ENCODE results near the gene GRID2IP. TPM values are rescaled to one million over a fixed set of nuclear protein-coding genes. Genes with fewer than 3 reads are reported as not detected.

Gene GRID2IP
- total RNA-seq, 2 experiments from 2014 or later, result 0.40 to 0.50 TPM

- ChIA-PET CTCF (interaction anchor here (1.9 kb wide), 1 partner anchor 9 kb away, joined by 4 read pairs; no protein-coding TSS in a partner anchor), POLR2A (no interaction called here)
These were observed 16.6 kb upstream of the GRID2IP start for GRCh38 chr7:6567886-6568285.

DNA sequence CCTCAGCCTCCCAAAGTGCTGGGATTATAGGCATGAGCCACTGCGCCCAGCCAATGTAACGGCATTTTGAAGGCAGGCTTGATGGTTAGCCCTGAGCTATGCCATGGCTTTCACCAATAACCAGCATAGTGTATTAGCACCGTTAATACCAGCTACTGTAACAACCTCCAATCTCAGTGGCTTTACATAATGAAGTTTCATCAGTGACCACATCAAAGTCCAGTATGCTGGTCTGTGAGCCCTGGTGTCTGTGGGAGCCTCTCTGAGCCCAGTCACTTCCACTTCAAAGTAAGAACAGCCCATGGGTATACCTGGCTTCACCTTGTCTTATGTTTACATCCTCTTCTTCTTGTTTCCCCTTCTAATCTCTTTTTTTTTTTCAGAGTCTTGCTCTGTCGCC is 14.4 kb upstream of the GRID2IP start:
- ChIA-PET POLR2A (no interaction called here), CTCF (no interaction called here)

DNA sequence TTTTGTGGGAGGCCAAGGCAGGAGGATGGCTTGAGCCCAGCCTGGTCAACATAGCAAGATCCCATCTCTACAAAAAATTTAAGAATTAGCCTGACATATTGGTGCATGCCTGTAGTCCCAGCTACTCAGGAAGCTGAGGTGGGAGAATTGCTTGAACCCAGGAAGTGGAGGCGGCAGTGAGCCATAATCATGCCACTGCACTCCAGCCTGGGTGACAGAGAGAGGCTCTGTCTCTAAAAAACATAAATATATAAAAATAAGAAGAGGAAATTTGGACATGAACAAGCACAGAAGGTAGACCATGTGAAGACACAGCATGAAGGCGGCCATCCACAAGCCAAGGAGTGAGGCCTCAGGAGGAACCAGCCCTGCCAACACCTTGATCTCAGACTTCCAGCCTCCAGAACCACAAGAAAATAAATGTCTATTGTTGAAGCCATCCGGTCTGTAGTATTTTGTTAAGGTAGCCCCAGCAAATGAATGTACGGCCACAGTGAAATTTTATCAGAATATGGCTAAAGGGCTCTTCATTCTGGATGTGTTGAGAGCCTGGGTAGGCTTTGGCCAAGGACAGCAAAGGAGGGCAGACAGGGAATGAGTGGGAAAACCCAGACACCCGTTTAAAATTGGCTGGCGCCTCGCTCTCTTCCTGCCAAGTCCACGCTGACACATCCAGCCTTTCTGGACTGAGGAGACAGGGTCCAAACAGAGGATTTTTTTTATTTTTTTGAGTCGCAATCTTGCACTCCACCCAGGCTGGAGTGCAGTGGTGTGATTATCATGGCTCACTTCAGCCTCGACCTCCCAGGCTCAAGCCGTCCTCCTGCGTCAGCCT is 12.9 kb upstream of the GRID2IP start:
- POLR2A ChIA-PET, result no interaction called here
- CTCF ChIA-PET, result interaction anchor here (2.0 kb wide), 1 partner anchor 11 kb away, joined by 4 read pairs; no protein-coding TSS in a partner anchor

DNA sequence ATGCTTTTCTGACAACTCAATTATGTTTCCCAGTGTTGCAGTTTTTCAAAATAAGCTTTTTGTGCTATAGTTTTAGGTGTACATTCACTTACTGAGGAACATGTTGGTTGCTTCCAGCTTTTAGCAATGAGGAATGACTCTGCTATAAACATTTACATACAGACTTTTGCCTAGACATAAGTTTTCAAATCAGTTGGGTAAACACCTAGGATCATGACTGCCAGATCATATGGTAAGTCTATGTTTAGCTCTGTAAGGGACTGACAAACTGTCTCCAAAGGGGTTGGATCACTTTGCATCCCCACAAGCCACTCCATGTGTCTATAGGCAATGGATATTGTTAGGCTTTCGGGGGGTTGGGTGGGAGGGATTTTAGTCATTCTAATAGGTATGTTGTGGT is 10.8 kb upstream of the GRID2IP start:
- ChIA-PET CTCF (interaction anchor here (0.5 kb wide), 1 partner anchor 45 kb away, joined by 3 read pairs; no protein-coding TSS in a partner anchor), POLR2A (no interaction called here)

GRCh38 chr7:6559896-6560295 is 8.6 kb upstream of the GRID2IP start:
- POLR2A ChIA-PET, result no interaction called here
- CTCF ChIA-PET, result interaction anchor here (1.9 kb wide), 1 partner anchor 32 kb away, joined by 6 read pairs; no protein-coding TSS in a partner anchor

GRCh38 chr7:6558837-6559236 is 7.6 kb upstream of the GRID2IP start:
- ChIA-PET CTCF (interaction anchor here (0.6 to 1.9 kb wide), 10 partner anchors 9 to 110 kb away, joined by 3 to 6 read pairs (median 4); no protein-coding TSS in a partner anchor), POLR2A (interaction anchor here (0.7 kb wide), 1 partner anchor 52 kb away, joined by 7 read pairs; no protein-coding TSS in a partner anchor)

DNA sequence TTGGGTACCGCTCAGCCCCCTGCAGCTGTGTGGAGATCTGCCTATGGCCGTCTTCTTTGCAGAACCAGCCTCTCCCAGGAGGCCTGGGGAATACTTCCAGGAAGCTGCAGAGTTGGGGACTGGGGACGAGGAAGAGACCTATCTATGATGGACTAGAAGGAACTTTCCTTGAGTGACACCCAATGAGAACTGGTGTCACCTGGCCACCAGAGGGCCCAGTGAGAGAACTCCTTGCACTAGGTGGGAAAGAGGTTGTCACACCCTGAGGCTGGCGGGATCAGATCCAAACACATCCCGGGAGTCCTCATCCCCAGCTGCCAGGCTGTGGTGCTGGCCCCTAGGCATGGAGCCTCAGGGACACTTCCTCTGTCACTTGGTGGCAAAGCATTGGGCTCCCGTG is 4.9 kb upstream of the GRID2IP start:
- CTCF ChIA-PET, result no interaction called here
- POLR2A ChIA-PET, result no interaction called here

DNA sequence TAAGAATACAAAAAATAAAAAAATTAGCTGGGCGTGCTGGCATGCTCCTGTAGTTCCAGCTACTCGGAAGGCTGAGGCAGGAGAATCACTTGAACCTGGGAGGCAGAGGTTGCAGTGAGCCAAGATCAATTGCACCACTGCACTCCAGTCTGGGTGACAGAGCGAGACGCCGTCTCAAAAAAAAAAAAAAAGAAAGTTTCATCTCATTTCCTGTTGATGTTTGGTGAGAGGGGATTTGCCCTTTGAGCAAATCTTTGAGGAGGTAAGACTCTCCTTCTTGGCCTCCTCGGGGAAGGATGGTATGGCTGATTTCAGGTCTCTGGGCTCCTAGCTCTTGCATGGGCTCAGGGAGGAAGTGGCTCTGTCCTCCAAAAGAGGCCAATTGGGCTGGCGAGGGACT is 3.6 kb upstream of the GRID2IP start:
- POLR2A ChIA-PET, result interaction anchor here (0.7 kb wide), 2 partner anchors 8 to 351 kb away, joined by 4 to 6 read pairs; no protein-coding TSS in a partner anchor

DNA sequence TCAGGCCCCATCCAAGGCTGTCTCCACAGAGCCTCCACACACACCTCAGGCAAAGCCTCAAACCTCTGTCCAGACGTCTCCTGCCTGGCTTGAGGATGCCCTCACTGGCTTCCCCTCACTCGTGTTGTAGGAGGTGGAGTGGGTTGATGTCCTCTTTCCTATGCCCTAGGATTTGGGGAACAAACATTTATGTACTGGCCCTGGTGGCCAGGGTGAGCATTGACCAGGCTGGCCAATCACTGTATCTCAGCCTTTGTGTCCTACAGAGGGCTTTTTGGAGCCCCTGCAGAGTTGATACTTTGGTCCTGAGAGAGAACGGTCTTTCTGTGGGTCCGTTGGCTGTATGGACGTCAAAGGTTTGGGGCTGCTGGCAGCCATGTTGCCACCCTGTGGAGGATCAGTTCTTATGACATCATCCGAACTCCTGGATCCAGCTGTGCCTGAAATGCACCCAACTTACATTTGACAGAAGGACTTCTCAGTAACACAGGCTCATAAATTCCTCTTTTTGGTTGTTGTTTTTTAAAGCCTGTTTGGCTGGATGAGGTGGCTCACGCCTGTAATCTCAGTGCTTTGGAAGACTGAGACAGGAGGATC is 2.3 kb upstream of the GRID2IP start:
- ChIA-PET CTCF (interaction anchor here (0.7 kb wide), 1 partner anchor 66 kb away, joined by 4 read pairs; no protein-coding TSS in a partner anchor), POLR2A (no interaction called here)

More for the DNA sequence above, 3.6 kb upstream of the GRID2IP start:
- CTCF ChIA-PET, result interaction anchor here (0.6 kb wide), 1 partner anchor 70 kb away, joined by 3 read pairs; no protein-coding TSS in a partner anchor

DNA sequence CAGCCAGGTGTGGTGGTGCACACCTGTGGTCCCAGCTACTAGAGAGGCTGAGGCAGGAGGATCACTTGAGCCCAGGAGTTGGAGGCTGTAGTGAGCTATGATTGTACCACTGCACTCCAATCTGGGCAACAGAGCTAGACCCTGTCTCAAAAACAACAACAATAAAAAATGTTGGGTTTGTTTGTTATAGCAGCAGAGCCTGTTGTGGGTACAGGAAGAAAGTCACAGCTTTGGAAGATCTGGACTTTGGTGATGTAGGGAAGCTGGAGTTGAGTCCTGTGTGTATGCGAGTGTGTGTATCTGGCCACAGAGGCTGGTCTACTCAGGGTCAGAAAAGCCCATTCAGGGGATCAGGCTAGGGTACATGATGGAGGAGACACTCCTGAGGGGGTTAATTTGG is 3.9 kb downstream of the GRID2IP start:
- ChIA-PET POLR2A (no interaction called here), CTCF (interaction anchor here (1.0 kb wide), 1 partner anchor 45 kb away, joined by 3 read pairs; no protein-coding TSS in a partner anchor)

DNA sequence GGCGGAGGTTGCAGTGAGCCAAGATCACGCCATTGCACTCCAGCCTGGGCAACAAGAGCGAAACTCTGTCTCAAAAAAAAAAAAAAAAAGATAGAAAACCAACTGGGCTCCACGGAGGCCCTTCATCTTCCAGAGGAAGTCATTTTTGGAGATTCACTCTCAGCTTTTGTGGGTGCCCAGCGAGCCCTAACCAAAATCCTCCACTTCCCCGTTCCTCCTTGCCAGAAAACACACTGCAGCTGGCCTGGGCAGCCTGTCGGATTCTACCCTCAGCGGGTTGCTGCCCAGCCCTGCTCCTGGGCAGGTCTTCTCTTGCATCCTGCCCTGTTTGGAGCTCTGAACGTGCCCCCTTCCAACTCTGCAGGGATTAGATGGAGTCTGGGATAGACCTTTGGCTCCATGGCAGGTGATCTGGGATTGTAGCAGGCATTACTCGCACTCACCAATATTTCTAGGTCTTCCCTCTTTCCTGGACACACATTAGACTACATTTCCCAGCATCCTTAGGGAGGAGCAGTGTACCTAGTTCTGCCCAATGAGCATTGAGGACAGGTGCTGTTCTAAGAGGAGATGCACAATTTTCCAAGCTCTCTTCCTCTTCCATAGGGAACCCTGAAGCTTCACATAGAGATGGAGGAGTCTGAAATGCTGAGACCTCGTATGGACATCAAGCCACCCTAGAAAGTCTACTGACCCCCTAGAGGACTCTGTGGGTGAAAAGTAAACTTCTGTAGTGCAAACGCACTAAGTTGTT is 4.6 kb downstream of the GRID2IP start:
- CTCF ChIA-PET, result no interaction called here
- POLR2A ChIA-PET, result no interaction called here

DNA sequence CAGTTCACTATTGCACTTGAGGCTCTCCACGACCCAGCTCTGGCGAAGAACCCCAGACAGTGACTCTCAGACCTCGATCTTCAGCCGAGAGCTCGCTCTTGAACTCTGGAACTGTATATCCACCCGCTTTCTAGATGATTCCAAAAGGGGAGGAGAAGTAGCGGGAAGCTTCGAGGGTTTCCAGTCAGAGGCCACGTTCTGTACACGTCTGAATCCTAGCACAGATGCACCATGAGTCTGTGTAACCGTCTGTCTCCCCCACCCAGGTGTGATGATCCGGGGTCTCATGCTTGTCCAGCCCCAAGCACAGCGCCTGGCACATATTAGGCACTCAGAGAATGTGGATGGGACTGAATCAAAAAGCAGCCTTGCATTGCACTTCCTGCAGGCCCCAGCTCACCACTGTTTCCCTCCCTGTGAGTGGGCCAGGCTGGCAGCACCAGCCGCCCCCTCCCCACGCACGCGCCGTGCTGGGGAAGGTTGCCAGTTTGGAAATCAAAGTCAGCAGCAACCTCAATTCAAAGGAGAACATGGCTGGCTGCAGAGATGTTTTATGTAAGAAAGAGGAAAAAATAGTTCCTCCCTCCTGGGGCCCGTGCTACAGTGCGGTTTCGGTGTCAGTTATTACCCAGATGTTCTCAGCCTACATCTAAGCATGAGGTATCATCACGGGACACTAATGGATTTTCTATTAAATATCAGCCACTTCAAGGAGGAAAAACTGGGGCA is 5.7 kb downstream of the GRID2IP start:
- ChIA-PET CTCF (no interaction called here), POLR2A (interaction anchor here (0.5 kb wide), 1 partner anchor 1033 kb away, joined by 3 read pairs; no protein-coding TSS in a partner anchor)

DNA sequence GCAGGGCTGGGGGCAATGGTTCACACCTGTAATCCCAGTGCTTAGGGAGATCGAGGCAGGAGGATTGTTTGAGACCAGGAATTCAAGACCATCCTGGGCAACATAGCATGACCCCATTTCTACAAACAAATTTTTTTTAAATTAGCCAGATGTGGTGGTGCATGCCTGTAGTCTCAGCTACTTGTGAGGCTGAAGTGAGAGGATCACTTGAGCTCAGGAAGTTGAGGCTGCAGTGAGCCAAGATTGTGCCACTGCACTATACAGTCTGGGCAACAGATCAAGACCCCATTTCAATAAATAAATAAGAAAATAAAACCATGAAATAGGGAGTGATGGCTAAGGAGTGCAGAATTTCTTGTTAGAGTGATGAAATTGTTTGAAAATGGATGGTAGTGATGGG is 8.9 kb downstream of the GRID2IP start:
- POLR2A ChIA-PET, result no interaction called here
- CTCF ChIA-PET, result no interaction called here

DNA sequence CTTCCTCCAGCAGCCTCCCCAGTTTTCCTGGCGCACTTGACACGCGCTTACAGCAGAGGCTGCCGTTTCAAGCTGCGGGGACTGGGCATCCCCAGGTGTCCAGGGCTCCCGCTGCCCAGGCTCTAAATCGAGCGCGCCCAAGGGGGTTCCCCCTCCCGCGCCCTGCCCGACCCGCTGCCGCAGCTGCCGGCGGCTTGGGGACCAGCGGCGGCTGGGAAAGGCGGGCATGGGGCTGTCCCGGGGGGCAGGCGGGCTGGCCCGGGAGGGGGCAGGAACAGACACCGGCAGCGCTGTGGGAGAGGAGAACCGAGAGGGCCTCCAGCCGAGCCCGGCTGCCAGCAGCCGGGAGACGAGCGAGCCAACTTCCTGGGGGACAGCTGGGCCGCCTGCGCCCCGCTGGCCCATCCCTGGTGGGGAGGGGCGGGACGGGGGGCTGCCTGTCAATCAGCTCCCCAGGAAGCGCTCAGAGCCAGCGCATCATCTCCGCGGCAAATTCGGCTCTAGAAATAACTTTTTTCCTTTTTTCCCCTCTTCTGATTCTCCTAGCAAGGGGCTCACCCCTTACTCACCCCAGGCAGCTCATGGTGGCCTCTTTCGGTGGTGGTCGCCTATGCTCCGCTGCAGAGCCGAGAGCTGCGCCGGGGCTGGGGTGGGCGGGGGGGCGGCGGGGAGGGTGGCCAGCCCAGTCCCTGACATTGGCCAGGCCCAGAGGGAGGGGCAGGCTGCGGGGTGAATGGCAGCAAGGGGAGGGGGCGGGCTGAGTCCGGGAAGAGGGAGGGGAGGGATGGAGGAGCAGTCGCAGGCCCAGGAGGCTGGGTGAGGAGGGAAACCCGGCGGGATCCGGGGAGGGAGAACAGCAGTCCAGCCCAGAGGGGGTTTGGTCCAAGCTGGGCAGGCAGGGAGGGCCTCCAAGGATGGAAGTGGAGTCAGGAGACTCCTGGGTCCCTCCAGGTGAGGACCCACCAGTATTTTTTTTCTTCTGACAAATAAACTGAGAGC is 14.7 kb downstream of the GRID2IP start:
- ChIA-PET POLR2A (no interaction called here), CTCF (interaction anchor here (0.6 to 2.3 kb wide), 4 partner anchors 9 to 72 kb away, joined by 3 to 6 read pairs (median 4); no protein-coding TSS in a partner anchor)

DNA sequence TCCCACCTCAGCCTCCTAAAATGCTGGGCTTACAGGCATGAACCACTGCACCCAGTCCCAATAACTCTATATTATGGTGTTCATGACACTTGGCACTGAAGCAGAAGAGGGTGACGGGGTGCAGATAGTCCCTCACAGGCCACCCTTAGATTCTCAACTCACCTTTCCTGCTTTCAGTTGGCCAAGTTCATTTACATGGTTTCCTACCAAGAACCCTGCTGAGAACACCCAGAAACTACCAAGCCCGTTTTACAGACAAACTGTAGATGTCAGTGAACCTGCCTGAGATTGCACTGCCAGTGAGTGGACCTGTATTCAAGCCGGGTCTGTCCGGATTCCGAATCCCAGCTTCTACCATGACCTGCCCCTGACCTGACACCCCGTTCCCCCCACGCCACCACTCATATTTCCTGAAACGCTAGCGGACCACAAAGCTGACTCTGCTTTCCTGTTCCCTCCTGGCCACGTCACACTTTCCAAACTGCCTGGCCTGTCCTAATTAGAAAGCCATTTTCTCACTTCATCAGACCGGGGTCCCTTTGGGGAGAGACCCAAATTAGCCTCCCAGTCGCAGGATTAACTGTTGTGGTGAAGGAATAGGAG is 17.3 kb downstream of the GRID2IP start:
- POLR2A ChIA-PET, result no interaction called here

GRCh38 chr7:6532516-6532915 is 18.7 kb downstream of the GRID2IP start:
- CTCF ChIA-PET, result no interaction called here
- POLR2A ChIA-PET, result interaction anchor here (0.6 kb wide), 1 partner anchor 156 kb away, joined by 5 read pairs; no protein-coding TSS in a partner anchor

More for the DNA sequence above, 17.3 kb downstream of the GRID2IP start:
- CTCF ChIA-PET, result interaction anchor here (1.2 to 1.5 kb wide), 2 partner anchors 18 to 25 kb away, joined by 3 to 4 read pairs; no protein-coding TSS in a partner anchor

DNA sequence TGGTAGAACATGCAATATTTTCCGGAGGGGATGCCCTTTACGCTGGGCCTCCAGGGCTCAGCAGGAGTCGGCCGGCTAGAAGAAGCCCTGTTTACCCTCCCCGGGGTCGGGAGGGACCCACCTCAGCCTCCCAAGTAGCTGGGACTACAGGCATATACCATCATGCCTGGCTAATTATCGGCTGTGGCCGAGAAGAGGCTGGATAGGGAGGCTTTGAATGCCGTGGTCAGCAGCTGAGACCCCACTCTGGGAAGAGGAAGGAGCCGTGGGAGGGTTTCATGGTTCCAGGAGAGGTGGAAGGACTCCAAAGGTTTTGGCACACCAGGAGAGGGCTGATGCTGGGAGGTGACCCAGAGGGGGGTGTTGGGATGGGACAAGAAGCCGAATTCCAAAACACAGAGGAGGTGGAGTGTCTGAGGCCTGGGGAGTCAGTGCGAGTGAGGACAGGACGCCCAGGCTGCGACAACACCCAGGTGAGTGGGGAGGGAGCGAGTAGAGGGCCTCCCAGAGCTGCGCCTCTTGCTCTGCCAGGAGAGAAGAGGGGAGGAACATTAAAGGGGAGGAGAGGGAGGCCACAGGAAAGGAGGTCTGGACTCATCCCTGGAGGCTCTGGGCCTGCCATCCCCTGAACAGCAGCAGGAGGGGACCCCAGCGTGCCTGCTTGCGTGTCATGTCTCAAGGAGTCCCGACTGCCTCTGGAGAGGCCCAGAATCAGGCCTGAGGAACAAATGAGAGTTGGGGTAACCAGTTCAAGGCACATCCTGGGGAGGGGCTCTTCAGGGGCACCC is 19.6 kb downstream of the GRID2IP start:
- CTCF ChIA-PET, result interaction anchor here (1.4 kb wide), 1 partner anchor 43 kb away, joined by 3 read pairs; no protein-coding TSS in a partner anchor

More for the DNA sequence above, 19.6 kb downstream of the GRID2IP start:
- POLR2A ChIA-PET, result no interaction called here

All from activated CD8-positive, alpha-beta memory T cell treated with anti-CD3 and anti-CD28 coated beads for 36 hours (primary cell).